ENCODE measurements around the gene PCDH15. TPM values are rescaled to one million over a fixed set of nuclear protein-coding genes. Genes with fewer than 3 reads are reported as not detected.

PCDH15 gene
- total and polyA plus RNA-seq, 4 donors = 0.03 to 16.9 (median 0.88) TPM

GRCh38 chr10:54137396-54137795 is 663.6 kb downstream of the PCDH15 start:
- Histone ChIP-seq H3K4me3 (no peak overlapping the region), H3K9me3 (ENCODE audit: control insufficient read depth in 4 of 4, insufficient read depth in 3 of 4, low read length in 3 of 4) (peaks cover 0 to 8% (median 2%) of the 10 kb centered on the region in 4 donors), H3K27me3 (ENCODE audit: control insufficient read depth in 3 of 3, insufficient read depth in 3 of 3, low read length in 2 of 3) (no peaks in the 10 kb centered on the region), H3K36me3 (ENCODE audit: control insufficient read depth in 4 of 4, insufficient read depth in 4 of 4, low read length in 4 of 4) (no peaks in the 10 kb centered on the region), H3K4me1 (ENCODE audit: control insufficient read depth in 5 of 5, insufficient read depth in 5 of 5, low read length in 5 of 5) (no peaks in the 10 kb centered on the region), H3K9ac (ENCODE audit: insufficient read depth in 1 of 2, low read length in 2 of 2) (no peak overlapping the region), H3K27ac (ENCODE audit: low read depth in 1 of 2, low read length in 1 of 2) (no peak overlapping the region)
- no peak for TF ChIP-seq CTCF (IDR thresholded peaks at IDR 0.05; ENCODE audit: control extremely low read depth, extremely low read depth)
- ATAC-seq (ENCODE audit: insufficient read depth, low FRiP score) (no peak), DNase-seq (no peak)
- WGBS, 2 donors = 67 to 76% methylated on average over 2 of the region's 2 CpGs

- no peaks in the 10 kb centered on the region for H3K36me3 ChIP-seq (ENCODE audit: control insufficient read depth in 4 of 4, insufficient read depth in 4 of 4, low read length in 4 of 4)
- H3K9ac ChIP-seq (ENCODE audit: insufficient read depth in 1 of 2, low read length in 2 of 2) = no peak overlapping the region
- ATAC-seq (ENCODE audit: insufficient read depth, low FRiP score) (no peak), DNase-seq (peak in 2 of 3 donors; percentile 27 to 46)
- H3K4me3 ChIP-seq = no peak overlapping the region
- H3K4me1 ChIP-seq (ENCODE audit: control insufficient read depth in 5 of 5, insufficient read depth in 5 of 5, low read length in 5 of 5) = no peaks in the 10 kb centered on the region
- no peaks in the 10 kb centered on the region for H3K9me3 ChIP-seq (ENCODE audit: control insufficient read depth in 4 of 4, insufficient read depth in 3 of 4, low read length in 3 of 4)
- no peak for TF ChIP-seq CTCF (IDR thresholded peaks at IDR 0.05; ENCODE audit: control extremely low read depth, extremely low read depth)
- 39 to 56% methylated on average over 3 of the region's 3 CpGs for WGBS, 2 donors
- H3K27ac ChIP-seq (ENCODE audit: low read depth in 1 of 2, low read length in 1 of 2) = no peak overlapping the region
- no peaks in the 10 kb centered on the region for H3K27me3 ChIP-seq (ENCODE audit: control insufficient read depth in 3 of 3, insufficient read depth in 3 of 3, low read length in 2 of 3)
These were observed 667.8 kb downstream of the PCDH15 start for GRCh38 chr10:54133203-54133602.

GRCh38 chr10:54131833-54132232 is 669.2 kb downstream of the PCDH15 start:
- Histone ChIP-seq H3K27ac (ENCODE audit: low read depth in 1 of 2, low read length in 1 of 2) (no peak overlapping the region), H3K4me1 (ENCODE audit: control insufficient read depth in 5 of 5, insufficient read depth in 5 of 5, low read length in 5 of 5) (no peaks in the 10 kb centered on the region), H3K4me3 (no peak overlapping the region), H3K36me3 (ENCODE audit: control insufficient read depth in 4 of 4, insufficient read depth in 4 of 4, low read length in 4 of 4) (no peaks in the 10 kb centered on the region), H3K9ac (ENCODE audit: insufficient read depth in 1 of 2, low read length in 2 of 2) (no peak overlapping the region), H3K27me3 (ENCODE audit: control insufficient read depth in 3 of 3, insufficient read depth in 3 of 3, low read length in 2 of 3) (no peaks in the 10 kb centered on the region), H3K9me3 (ENCODE audit: control insufficient read depth in 4 of 4, insufficient read depth in 3 of 4, low read length in 3 of 4) (no peaks in the 10 kb centered on the region)
- ATAC-seq (ENCODE audit: insufficient read depth, low FRiP score) (no peak), DNase-seq (no peak)
- TF ChIP-seq CTCF (IDR thresholded peaks at IDR 0.05; ENCODE audit: control extremely low read depth, extremely low read depth) = no peak
- WGBS, 2 donors = 87 to 89% methylated on average over 6 of the region's 6 CpGs

GRCh38 chr10:54130394-54130793 is 670.6 kb downstream of the PCDH15 start:
- Histone ChIP-seq H3K4me1 (ENCODE audit: control insufficient read depth in 5 of 5, insufficient read depth in 5 of 5, low read length in 5 of 5) (no peaks in the 10 kb centered on the region), H3K9ac (ENCODE audit: insufficient read depth in 1 of 2, low read length in 2 of 2) (no peak overlapping the region), H3K27me3 (ENCODE audit: control insufficient read depth in 3 of 3, insufficient read depth in 3 of 3, low read length in 2 of 3) (no peaks in the 10 kb centered on the region), H3K36me3 (ENCODE audit: control insufficient read depth in 4 of 4, insufficient read depth in 4 of 4, low read length in 4 of 4) (no peaks in the 10 kb centered on the region), H3K9me3 (ENCODE audit: control insufficient read depth in 4 of 4, insufficient read depth in 3 of 4, low read length in 3 of 4) (no peaks in the 10 kb centered on the region), H3K27ac (ENCODE audit: low read depth in 1 of 2, low read length in 1 of 2) (no peak overlapping the region), H3K4me3 (no peak overlapping the region)
- no peak for TF ChIP-seq CTCF (IDR thresholded peaks at IDR 0.05; ENCODE audit: control extremely low read depth, extremely low read depth)
- ATAC-seq (ENCODE audit: insufficient read depth, low FRiP score) (no peak), DNase-seq (no peak)
- WGBS, 2 donors = 66 to 72% methylated on average over 6 of the region's 6 CpGs

Measured in lung (tissue), 12 donors.